ENCODE results near the gene TRIM44. TPM values are rescaled to one million over a fixed set of nuclear protein-coding genes. Genes with fewer than 3 reads are reported as not detected.

The TRIM44 gene
- total and polyA plus RNA-seq, 2 donors (not counting 3 experiments of a cell fraction or from before 2014, with no cell fraction given), result 31.7 to 72.0 TPM

DNA sequence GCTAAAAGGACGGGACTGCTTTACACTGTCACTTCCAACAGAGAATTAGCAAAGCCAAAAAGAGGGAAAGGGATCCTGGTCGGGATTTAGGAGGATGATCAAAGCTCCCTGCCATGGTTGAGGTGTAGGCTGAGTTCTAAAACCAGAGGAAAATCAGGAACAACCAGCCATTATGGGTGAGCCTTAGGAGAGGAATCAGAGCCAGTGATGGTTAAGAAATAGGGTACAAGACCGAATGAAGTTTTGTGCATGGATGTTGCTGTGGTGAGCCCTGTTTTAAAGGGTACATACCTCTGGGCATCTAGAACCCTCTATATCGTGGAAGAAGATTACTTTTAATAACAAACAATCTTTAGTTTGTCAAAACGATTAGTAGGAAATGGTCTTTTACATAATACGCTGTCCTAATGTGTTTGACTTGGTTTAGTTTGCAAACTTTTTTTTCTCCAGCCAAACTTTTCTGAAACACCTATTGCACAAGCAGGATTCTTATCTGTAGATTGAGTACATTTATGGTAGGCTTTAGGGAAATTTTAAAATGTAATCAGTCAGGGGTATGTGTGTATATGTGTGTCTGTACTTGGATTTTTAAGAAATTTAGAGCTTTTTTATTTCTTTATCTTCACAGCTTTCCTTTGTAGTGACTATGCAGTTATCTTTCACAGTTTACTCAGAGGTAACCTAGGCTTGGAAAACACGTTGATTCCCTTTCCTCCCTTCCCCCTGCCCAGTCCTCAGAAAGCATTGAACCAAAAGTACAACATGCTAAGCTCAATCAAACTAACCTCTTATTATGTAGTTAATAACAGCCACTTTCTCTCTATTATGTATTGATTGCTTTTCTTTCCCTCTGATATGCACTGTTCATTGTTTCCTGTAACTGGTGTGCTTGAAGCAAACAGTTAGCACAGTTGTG, 26.8 kb downstream of the TRIM44 start:
- Histone ChIP-seq H4K20me1 (replicated peaks; ENCODE audit: control insufficient read depth, extremely low read depth, insufficient read depth, low read length) (peaks cover 3% of the 10 kb centered on the region), H3K4me1 (ENCODE audit: control insufficient read depth, extremely low read depth, insufficient read depth, low read length) (peaks cover 15% of the 10 kb centered on the region), H3K9me1 (replicated peaks; ENCODE audit: control insufficient read depth, extremely low read depth, insufficient read depth, low read length) (no peaks in the 10 kb centered on the region), H2AFZ (ENCODE audit: low read depth, low read length) (no peak overlapping the region), H3K9me3 (replicated peaks; ENCODE audit: control insufficient read depth, insufficient read depth, low read length) (no peaks in the 10 kb centered on the region), H3K9ac (replicated peaks; ENCODE audit: extremely low read depth, insufficient read depth, low read length) (no peak overlapping the region), H3K4me3 (replicated peaks in 1 of 3; ENCODE audit: insufficient read depth in 1 of 3, low read depth in 1 of 3, low read length in 3 of 3) (no peak overlapping the region), H3K27me3 (ENCODE audit: control insufficient read depth in 2 of 2, insufficient read depth in 2 of 2, low read length in 2 of 2) (no peaks in the 10 kb centered on the region), H3K79me2 (ENCODE audit: control insufficient read depth, insufficient read depth, low read length) (peaks cover 19% of the 10 kb centered on the region), H3K4me2 (ENCODE audit: insufficient read depth, low read length) (no peak overlapping the region), H3K27ac (ENCODE audit: insufficient read depth, low read depth, low read length) (no peak overlapping the region), H3K36me3 (ENCODE audit: control insufficient read depth in 2 of 2, extremely low read depth in 1 of 2, insufficient read depth in 2 of 2, low read length in 2 of 2) (peaks cover 0 to 2% of the 10 kb centered on the region in 2 experiments)
- dilution Hi-C loops (cut with MboI; ENCODE audit: extremely low pct_ligation_motif_present, low sequenced_read_pairs), result no loop called here
- intact Hi-C loops (cut with micrococcal nuclease), result no loop called here
- TF ChIP-seq POLR2AphosphoS5 (IDR thresholded peaks at IDR 0.05; ENCODE audit: insufficient read depth, low read depth, low read length) (no peak), JUN (IDR thresholded peaks at IDR 0.05; ENCODE audit: borderline replicate concordance, insufficient read depth, insufficient read length, low read depth) (no peak), MAX (IDR thresholded peaks at IDR 0.05; ENCODE audit: insufficient read depth, insufficient read length) (no peak), FOS (IDR thresholded peaks at IDR 0.05; ENCODE audit: borderline replicate concordance, insufficient read depth, low read length) (no peak), MYC (IDR thresholded peaks at IDR 0.05; ENCODE audit: low read depth, low read length) (no peak), GATA2 (IDR thresholded peaks at IDR 0.05; ENCODE audit: insufficient read depth, insufficient read length, low read depth, low read length) (no peak), POLR2A (IDR thresholded peaks at IDR 0.05; ENCODE audit: low read depth, low read length) (no peak), EZH2 (IDR thresholded peaks at IDR 0.05; ENCODE audit: borderline replicate concordance, low read depth, low read length, severe bottlenecking) (no peak)
- TF ChIP-seq, protein P1, sequence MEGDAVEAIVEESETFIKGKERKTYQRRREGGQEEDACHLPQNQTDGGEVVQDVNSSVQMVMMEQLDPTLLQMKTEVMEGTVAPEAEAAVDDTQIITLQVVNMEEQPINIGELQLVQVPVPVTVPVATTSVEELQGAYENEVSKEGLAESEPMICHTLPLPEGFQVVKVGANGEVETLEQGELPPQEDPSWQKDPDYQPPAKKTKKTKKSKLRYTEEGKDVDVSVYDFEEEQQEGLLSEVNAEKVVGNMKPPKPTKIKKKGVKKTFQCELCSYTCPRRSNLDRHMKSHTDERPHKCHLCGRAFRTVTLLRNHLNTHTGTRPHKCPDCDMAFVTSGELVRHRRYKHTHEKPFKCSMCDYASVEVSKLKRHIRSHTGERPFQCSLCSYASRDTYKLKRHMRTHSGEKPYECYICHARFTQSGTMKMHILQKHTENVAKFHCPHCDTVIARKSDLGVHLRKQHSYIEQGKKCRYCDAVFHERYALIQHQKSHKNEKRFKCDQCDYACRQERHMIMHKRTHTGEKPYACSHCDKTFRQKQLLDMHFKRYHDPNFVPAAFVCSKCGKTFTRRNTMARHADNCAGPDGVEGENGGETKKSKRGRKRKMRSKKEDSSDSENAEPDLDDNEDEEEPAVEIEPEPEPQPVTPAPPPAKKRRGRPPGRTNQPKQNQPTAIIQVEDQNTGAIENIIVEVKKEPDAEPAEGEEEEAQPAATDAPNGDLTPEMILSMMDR (IDR thresholded peaks at IDR 0.05; ENCODE audit: extremely low read depth in 1 of 2, insufficient read depth in 1 of 2, low read depth in 1 of 2, low read length in 2 of 2), result no peak
- ChIA-PET CTCF (interaction anchor here (2.2 to 2.8 kb wide), 2 partner anchors 133 to 569 kb away, joined by 5 to 18 read pairs; no protein-coding TSS in a partner anchor), POLR2A (no interaction called here)
- DNase-seq (ENCODE audit: low read depth, low spot score) (no peak), FAIRE-seq (no peak)
- BruUV-seq (replicated peaks), result no TSS peak
